Neural progenitor cell (in vitro differentiated cells): ENCODE results near the gene EVI5L. TPM values are rescaled to one million over a fixed set of nuclear protein-coding genes. Genes with fewer than 3 reads are reported as not detected.
A peak's percentile ranks its signal among the peaks of the same experiment; 100 is the strongest.

ENCODE experiments used
- DNase-seq: peaks from one replicate; pipeline ENCODE4 v3.0.0-alpha.2; 2016; ENCODE audit warnings: low spot score
- H2AFZ ChIP-seq: fragments of 200-600 bp; sonication (generic); replicated peaks from 2 replicates; pipeline ENCODE4 v1.6.1; 2016; ENCODE audit warnings: antibody characterized with exemption
- H3F3A ChIP-seq: fragments of 200-600 bp; sonication (generic); 2 replicates; pipeline ENCODE4 v1.6.1; 2016; ENCODE audit warnings: antibody characterized with exemption, low read depth
- H3K27ac ChIP-seq: fragments of 200-600 bp; sonication (generic); 2 replicates; pipeline ENCODE4 v1.5.1; 2016; ENCODE audit warnings: mild to moderate bottlenecking
- H3K27me3 ChIP-seq: fragments of 200-600 bp; sonication (generic); 2 replicates; pipeline ENCODE4 v1.6.1; 2016; ENCODE audit warnings: mild to moderate bottlenecking, moderate library complexity
- H3K36me3 ChIP-seq: fragments of 200-600 bp; sonication (generic); 2 replicates; pipeline ENCODE4 v1.5.1; 2016
- H3K4me1 ChIP-seq: fragments of 200-600 bp; sonication (generic); 2 replicates; pipeline ENCODE4 v1.6.1; 2016; ENCODE audit warnings: mixed run types
- H3K4me2 ChIP-seq: fragments of 200-600 bp; sonication (generic); 2 replicates; pipeline ENCODE4 v1.6.1; 2016
- H3K4me3 ChIP-seq: fragments of 200-600 bp; sonication (generic); 2 replicates; pipeline ENCODE4 v1.5.1; 2016
- H3K79me2 ChIP-seq: fragments of 200-600 bp; sonication (generic); 2 replicates; pipeline ENCODE4 v1.6.1; 2016; ENCODE audit warnings: low read depth
- H3K9ac ChIP-seq: fragments of 200-600 bp; sonication (generic); 2 replicates; pipeline ENCODE4 v1.6.1; 2016
- H3K9me3 ChIP-seq: fragments of 200-600 bp; sonication (generic); 2 replicates; pipeline ENCODE4 v1.5.1; 2016; ENCODE audit warnings: low read depth
- H4K20me1 ChIP-seq: fragments of 200-600 bp; sonication (generic); 2 replicates; pipeline ENCODE4 v1.6.1; 2016; ENCODE audit warnings: low read depth
- H3K27ac Mint-ChIP-seq: 3 replicates; pipeline ENCODE4 v1.8.0; 2021; ENCODE audit warnings: mixed read lengths
- H3K27me3 Mint-ChIP-seq: 2 replicates; pipeline ENCODE4 v1.8.0; 2022; ENCODE audit warnings: low read depth, mild to moderate bottlenecking, inconsistent platforms, moderate library complexity, mixed read lengths; ENCODE audit not compliant: insufficient read depth
- H3K36me3 Mint-ChIP-seq: 3 replicates; pipeline ENCODE4 v1.8.0; 2021; ENCODE audit warnings: mixed read lengths
- H3K4me1 Mint-ChIP-seq: 3 replicates; pipeline ENCODE4 v1.8.0; 2021; ENCODE audit warnings: mixed read lengths
- H3K4me3 Mint-ChIP-seq: 3 replicates; pipeline ENCODE4 v1.8.0; 2021; ENCODE audit warnings: mild to moderate bottlenecking, moderate library complexity, mixed read lengths
- H3K9me3 Mint-ChIP-seq: 3 replicates; pipeline ENCODE4 v1.8.0; 2020; ENCODE audit warnings: mixed read lengths
- CTCF ChIP-seq: fragments of 200-600 bp; sonication (generic); IDR thresholded peaks from 2 replicates; pipeline ENCODE4 v1.5.1; 2017; ENCODE audit warnings: antibody characterized with exemption, mild to moderate bottlenecking
- EZH2 ChIP-seq: fragments of 200-600 bp; sonication (generic); IDR thresholded peaks from 2 replicates; pipeline ENCODE4 v1.6.1; 2017; ENCODE audit warnings: antibody characterized with exemption, mild to moderate bottlenecking, moderate library complexity
- EZH2phosphoT487 ChIP-seq: fragments of 200-600 bp; sonication (generic); IDR thresholded peaks from 2 replicates; pipeline ENCODE4 v1.6.1; 2017; ENCODE audit warnings: antibody characterized with exemption
- total RNA-seq: library from RNA; depleted of rRNA; stranded (reverse); fragments of >200 nt; gene quantifications from 2 replicates; pipeline ENCODE4 v1.2.3, GENCODE V29; 2015; ENCODE audit warnings: low replicate concordance

EVI5L gene
- total RNA-seq, 1 donor from 2014 or later = 4.1 TPM

GRCh38 chr19:7907122-7907521, 77.1 kb downstream of the EVI5L start:
- peaks cover 3% of the 10 kb centered on the region for H3K27me3 Mint-ChIP-seq
- H3K9me3 Mint-ChIP-seq = no peaks in the 10 kb centered on the region
- no peak overlapping the region for H3K27ac Mint-ChIP-seq
- Histone ChIP-seq H3K4me2 (no peak overlapping the region), H3K9ac (no peak overlapping the region), H3K4me3 (no peak overlapping the region), H3K9me3 (no peaks in the 10 kb centered on the region), H3K4me1 (peaks cover 11% of the 10 kb centered on the region), H4K20me1 (peaks cover 60% of the 10 kb centered on the region), H3K36me3 (no peaks in the 10 kb centered on the region), H3F3A (peaks cover 9% of the 10 kb centered on the region), H3K27me3 (peaks cover 5% of the 10 kb centered on the region), H2AFZ (no peak overlapping the region), H3K27ac (no peak overlapping the region), H3K79me2 (peaks cover 37% of the 10 kb centered on the region)
- DNase-seq = no peak
- H3K36me3 Mint-ChIP-seq = peaks cover 8% of the 10 kb centered on the region
- peak overlapping the region; percentile 46 for H3K4me3 Mint-ChIP-seq
- TF ChIP-seq CTCF (no peak), EZH2 (no peak), EZH2phosphoT487 (no peak)
- peaks cover 20% of the 10 kb centered on the region for H3K4me1 Mint-ChIP-seq

GRCh38 chr19:7907544-7907943, 77.5 kb downstream of the EVI5L start:
- H3K27me3 ChIP-seq = peaks cover 2% of the 10 kb centered on the region
- H2AFZ ChIP-seq = no peak overlapping the region
- H3K4me3 Mint-ChIP-seq = no peak overlapping the region
- H3K9me3 Mint-ChIP-seq = no peaks in the 10 kb centered on the region
- H3K4me1 Mint-ChIP-seq = peaks cover 18% of the 10 kb centered on the region
- H3K4me1 ChIP-seq = peaks cover 11% of the 10 kb centered on the region
- peaks cover 8% of the 10 kb centered on the region for H3F3A ChIP-seq
- H3K27me3 Mint-ChIP-seq = peaks cover 3% of the 10 kb centered on the region
- no peak overlapping the region for H3K27ac ChIP-seq
- DNase-seq = no peak
- no peaks in the 10 kb centered on the region for H3K36me3 ChIP-seq
- no peaks in the 10 kb centered on the region for H3K9me3 ChIP-seq
- H3K4me3 ChIP-seq = no peak overlapping the region
- H3K79me2 ChIP-seq = peaks cover 37% of the 10 kb centered on the region
- no peak overlapping the region for H3K9ac ChIP-seq
- peaks cover 62% of the 10 kb centered on the region for H4K20me1 ChIP-seq
- TF ChIP-seq EZH2 = no peak
- no peak for TF ChIP-seq EZH2phosphoT487
- TF ChIP-seq CTCF = no peak
- H3K4me2 ChIP-seq = no peak overlapping the region
- no peak overlapping the region for H3K27ac Mint-ChIP-seq
- peaks cover 8% of the 10 kb centered on the region for H3K36me3 Mint-ChIP-seq

- Mint-ChIP-seq H3K27me3 (peaks cover 7% of the 10 kb centered on the region), H3K4me1 (peaks cover 12% of the 10 kb centered on the region), H3K4me3 (no peak overlapping the region), H3K27ac (no peak overlapping the region), H3K36me3 (peaks cover 12% of the 10 kb centered on the region), H3K9me3 (no peaks in the 10 kb centered on the region)
- H2AFZ ChIP-seq = no peak overlapping the region
- no peaks in the 10 kb centered on the region for H3K9me3 ChIP-seq
- no peak for DNase-seq
- H3K27me3 ChIP-seq = no peaks in the 10 kb centered on the region
- no peak overlapping the region for H3K9ac ChIP-seq
- H3F3A ChIP-seq = peaks cover 2% of the 10 kb centered on the region
- no peak overlapping the region for H3K4me3 ChIP-seq
- H3K36me3 ChIP-seq = no peaks in the 10 kb centered on the region
- H3K4me1 ChIP-seq = peaks cover 7% of the 10 kb centered on the region
- H3K79me2 ChIP-seq = peaks cover 37% of the 10 kb centered on the region
- H3K27ac ChIP-seq = no peak overlapping the region
- H4K20me1 ChIP-seq = peaks cover 62% of the 10 kb centered on the region
- TF ChIP-seq EZH2 = no peak
- TF ChIP-seq EZH2phosphoT487 = no peak
- TF ChIP-seq CTCF = no peak
- no peak overlapping the region for H3K4me2 ChIP-seq
Measured at GRCh38 chr19:7908078-7908699, 78.2 kb downstream of the EVI5L start.
